Gastrocnemius medialis (tissue), 4 donors: ENCODE results near the gene FAM162A. TPM values are rescaled to one million over a fixed set of nuclear protein-coding genes. Genes with fewer than 3 reads are reported as not detected.
"Not testable (repeated sequence)": the region's sequence is repeated elsewhere in the genome, so short reads cannot be mapped to it uniquely, and the experiment has no call there.

Source experiments
- ATAC-seq, 2 donors: fragments of 150-250 bp; one replicate each; pipeline ENCODE4 v1.9.1; 2016
- DNase-seq, 2 donors: peaks; one replicate each; pipeline ENCODE4 v3.0.0-alpha.2; 2019
- H3K27ac ChIP-seq, 4 donors: fragments of 200-600 bp; sonication (generic); 1 replicate in 1 of 4; 2 replicates in 3 of 4; pipeline ENCODE4 v1.5.1; 2016 to 2018; ENCODE audit warnings: mild to moderate bottlenecking in 2 of 4, moderate library complexity in 1 of 4
- H3K27me3 ChIP-seq, 3 donors: fragments of 200-600 bp; sonication (generic) in 2 of 3; 1 replicate in 1 of 3; 2 replicates in 2 of 3; pipeline versions ENCODE4 v1.5.1 to v1.6.0; 2016 to 2019; ENCODE audit warnings: mild to moderate bottlenecking in 1 of 3, moderate library complexity in 1 of 3
- H3K36me3 ChIP-seq, 2 donors: fragments of 200-600 bp; sonication (generic) in 1 of 2; one replicate each; pipeline ENCODE4 v1.5.1; 2017 to 2018
- H3K4me1 ChIP-seq, 2 donors: fragments of 200-600 bp; sonication (generic) in 1 of 2; one replicate each; pipeline ENCODE4 v1.5.1; 2016 to 2017; ENCODE audit warnings: mild to moderate bottlenecking in 2 of 2
- H3K4me3 ChIP-seq, 4 donors: fragments of 200-600 bp; sonication (generic) in 3 of 4; 1 replicate in 1 of 4; 2 replicates in 3 of 4; pipeline ENCODE4 v1.5.1; 2016 to 2019; ENCODE audit warnings: mild to moderate bottlenecking in 2 of 4
- H3K9me3 ChIP-seq, 3 donors: fragments of 200-600 bp; sonication (generic) in 2 of 3; 1 replicate in 1 of 3; 2 replicates in 2 of 3; pipeline ENCODE4 v1.5.1; 2016 to 2019
- POLR2A ChIP-seq, 2 donors: fragments of 450-650 bp; IDR thresholded peaks; one replicate each; pipeline ENCODE4 v1.6.1; 2017; ENCODE audit warnings: antibody characterized with exemption in 2 of 2, mild to moderate bottlenecking in 2 of 2, moderate library complexity in 2 of 2
- in situ Hi-C, 4 donors: fragments of 200-750 bp; cut with MboI; loops; one replicate each; pipeline versions ENCODE4 v1.15.0 to v1.8.0; 2017; ENCODE audit warnings: low sequenced_read_pairs in 4 of 4
- intact Hi-C: fragments of 100-400 bp; cut with DNase I; formaldehyde crosslinking; loops from one replicate; pipeline ENCODE4 v1.15.1; 2023; ENCODE audit warnings: low total_unique reads
- total RNA-seq, 4 donors: library from RNA; depleted of rRNA; stranded (reverse); fragments of >200 nt; gene quantifications; one replicate each; pipeline versions ENCODE4 v1.1.0 to v1.2.3, GENCODE V29; 2016
- TF ChIP-seq, protein P1 (sequence below), 5 experiments: fragments of 450-650 bp in 3 of 5; fragments of 200-600 bp in 2 of 5; sonication (generic) in 2 of 5; IDR thresholded peaks in 4 of 5; conservative IDR thresholded peaks in 1 of 5; 1 replicate in 4 of 5; 2 replicates in 1 of 5; pipeline ENCODE4 v1.5.1; 2016 to 2019; ENCODE audit warnings: antibody characterized with exemption in 5 of 5, mild to moderate bottlenecking in 3 of 5, moderate library complexity in 3 of 5

Gene FAM162A
- total RNA-seq, 4 donors from 2014 or later: 18.8 to 52.4 (median 43.3) TPM

DNA sequence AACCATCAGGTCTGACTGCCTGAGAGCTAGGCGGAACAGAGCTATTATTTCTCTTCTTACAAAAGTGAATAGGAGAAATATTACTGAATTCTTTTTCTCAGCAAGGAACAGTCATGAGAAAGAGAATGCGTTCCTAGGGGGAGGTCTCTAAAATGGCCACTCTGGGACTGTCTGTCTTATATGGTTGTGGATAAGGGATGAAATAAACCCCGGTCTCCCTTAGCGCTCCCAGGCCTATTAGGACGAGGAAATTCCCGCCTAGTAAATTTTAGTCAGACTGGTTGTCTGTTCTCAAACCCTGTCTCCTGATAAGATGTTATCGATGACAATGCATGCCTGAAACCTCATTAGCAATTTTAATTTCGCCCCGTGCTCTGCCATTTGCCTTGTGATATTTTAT is 52.0 kb downstream of the FAM162A start:
- H3K4me3 ChIP-seq: no peak overlapping the region
- no peaks in the 10 kb centered on the region for H3K9me3 ChIP-seq
- no peaks in the 10 kb centered on the region for H3K4me1 ChIP-seq
- H3K36me3 ChIP-seq: peaks cover 7 to 87% of the 10 kb centered on the region in 2 donors
- TF ChIP-seq, protein P1, sequence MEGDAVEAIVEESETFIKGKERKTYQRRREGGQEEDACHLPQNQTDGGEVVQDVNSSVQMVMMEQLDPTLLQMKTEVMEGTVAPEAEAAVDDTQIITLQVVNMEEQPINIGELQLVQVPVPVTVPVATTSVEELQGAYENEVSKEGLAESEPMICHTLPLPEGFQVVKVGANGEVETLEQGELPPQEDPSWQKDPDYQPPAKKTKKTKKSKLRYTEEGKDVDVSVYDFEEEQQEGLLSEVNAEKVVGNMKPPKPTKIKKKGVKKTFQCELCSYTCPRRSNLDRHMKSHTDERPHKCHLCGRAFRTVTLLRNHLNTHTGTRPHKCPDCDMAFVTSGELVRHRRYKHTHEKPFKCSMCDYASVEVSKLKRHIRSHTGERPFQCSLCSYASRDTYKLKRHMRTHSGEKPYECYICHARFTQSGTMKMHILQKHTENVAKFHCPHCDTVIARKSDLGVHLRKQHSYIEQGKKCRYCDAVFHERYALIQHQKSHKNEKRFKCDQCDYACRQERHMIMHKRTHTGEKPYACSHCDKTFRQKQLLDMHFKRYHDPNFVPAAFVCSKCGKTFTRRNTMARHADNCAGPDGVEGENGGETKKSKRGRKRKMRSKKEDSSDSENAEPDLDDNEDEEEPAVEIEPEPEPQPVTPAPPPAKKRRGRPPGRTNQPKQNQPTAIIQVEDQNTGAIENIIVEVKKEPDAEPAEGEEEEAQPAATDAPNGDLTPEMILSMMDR (IDR thresholded peaks at IDR 0.05 in 4 of 5, conservative IDR thresholded peaks at IDR 0.05 in 1 of 5): no peak
- no peak for TF ChIP-seq POLR2A (IDR thresholded peaks at IDR 0.05)
- DNase-seq (no peak), ATAC-seq (no peak)
- in situ Hi-C loops (no loop called here), intact Hi-C loops (no loop called here)
- no peaks in the 10 kb centered on the region for H3K27me3 ChIP-seq
- H3K27ac ChIP-seq: no peak overlapping the region

DNA sequence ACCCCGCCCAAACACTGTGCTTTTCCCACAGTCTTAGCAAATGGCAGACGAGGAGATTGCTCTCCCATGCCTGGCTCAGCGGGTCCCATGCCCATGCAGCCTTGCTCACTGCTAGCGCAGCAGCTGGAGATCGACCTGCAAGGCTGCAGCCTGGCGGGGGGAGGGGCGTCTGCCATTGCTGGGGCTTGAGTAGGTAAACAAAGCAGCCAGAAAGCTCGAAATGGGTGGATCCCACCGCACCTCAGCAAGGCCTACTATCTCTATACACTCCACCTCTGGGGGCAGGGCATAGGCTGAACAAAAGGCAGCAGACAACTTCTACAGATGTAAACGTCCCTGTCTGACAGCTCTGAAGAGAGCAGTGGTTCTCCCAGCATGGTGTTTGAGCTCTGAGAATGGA is 59.1 kb downstream of the FAM162A start:
- H3K36me3 ChIP-seq: peaks cover 0 to 62% of the 10 kb centered on the region in 2 donors
- intact Hi-C loops (no loop called here), in situ Hi-C loops (no loop called here)
- no peak overlapping the region for H3K27ac ChIP-seq
- no peaks in the 10 kb centered on the region for H3K27me3 ChIP-seq
- ATAC-seq (no peak), DNase-seq (no peak)
- TF ChIP-seq POLR2A (IDR thresholded peaks at IDR 0.05): no peak
- TF ChIP-seq, protein P1 (IDR thresholded peaks at IDR 0.05 in 4 of 5, conservative IDR thresholded peaks at IDR 0.05 in 1 of 5): no peak
- no peaks in the 10 kb centered on the region for H3K4me1 ChIP-seq
- no peak overlapping the region for H3K4me3 ChIP-seq
- H3K9me3 ChIP-seq: no peaks in the 10 kb centered on the region

DNA sequence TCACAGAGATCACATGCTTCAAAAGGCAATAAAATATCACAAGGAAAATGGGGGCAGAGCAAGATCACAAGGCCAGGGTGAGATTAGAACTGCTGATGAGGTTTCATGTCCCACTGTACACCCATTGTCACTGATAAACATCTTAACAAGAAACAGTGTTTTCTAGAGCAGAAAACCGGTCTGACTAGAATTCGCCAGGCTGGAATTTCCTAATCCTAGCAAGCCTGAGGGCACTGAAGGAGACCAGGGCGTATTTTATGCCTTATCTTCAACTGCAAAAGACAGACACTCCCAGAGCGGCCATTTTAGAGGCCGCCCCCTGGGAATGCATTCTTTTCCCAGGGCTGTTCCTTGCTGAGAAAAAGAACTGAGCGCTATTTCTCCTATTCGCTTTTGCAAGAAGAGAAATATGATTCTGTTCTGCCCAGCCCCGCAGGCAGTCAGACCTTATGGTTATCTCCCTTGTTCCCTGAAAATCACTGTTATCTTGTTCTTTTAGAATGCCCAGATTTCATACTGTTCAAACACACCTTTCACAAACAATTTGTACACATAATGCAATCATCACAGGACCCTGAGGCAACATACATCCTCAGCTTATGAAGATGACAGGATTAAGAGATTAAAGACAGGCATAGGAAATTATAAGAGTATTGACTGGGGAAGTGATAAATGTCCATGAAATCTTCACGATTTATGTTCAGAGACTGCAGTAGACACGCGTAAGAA is 59.9 kb downstream of the FAM162A start:
- in situ Hi-C loops, H3K4me3 ChIP-seq, ATAC-seq, intact Hi-C loops, DNase-seq, H3K4me1 ChIP-seq, H3K27ac ChIP-seq, H3K27me3 ChIP-seq, H3K9me3 ChIP-seq: not testable (repeated sequence)
- H3K36me3 ChIP-seq: peaks cover 0 to 62% of the 10 kb centered on the region in 2 donors

GRCh38 chr3:122444491-122444887 is 60.5 kb downstream of the FAM162A start:
- DNase-seq, H3K27ac ChIP-seq, intact Hi-C loops, in situ Hi-C loops, ATAC-seq, H3K4me3 ChIP-seq, H3K27me3 ChIP-seq, H3K9me3 ChIP-seq, H3K4me1 ChIP-seq: not testable (repeated sequence)
- H3K36me3 ChIP-seq: peaks cover 0 to 62% of the 10 kb centered on the region in 2 donors

DNA sequence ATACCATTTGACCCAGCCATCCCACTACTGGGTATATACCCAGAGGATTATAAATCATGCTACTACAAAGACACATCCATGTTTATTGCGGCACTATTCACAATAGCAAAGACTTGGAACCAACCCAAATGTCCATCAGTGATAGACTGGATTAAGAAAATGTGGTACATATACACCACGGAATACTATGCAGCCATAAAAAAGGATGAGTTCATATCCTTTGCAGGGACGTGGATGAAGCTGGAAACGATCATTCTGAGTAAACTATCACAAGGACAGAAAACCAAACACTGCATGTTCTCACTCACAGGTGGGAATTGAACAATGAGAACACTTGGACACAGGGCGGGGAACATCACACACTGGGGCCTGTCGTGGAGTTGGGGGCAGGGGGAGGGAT is 64.2 kb downstream of the FAM162A start:
- intact Hi-C loops: not testable (repeated sequence)

GRCh38 chr3:122451371-122451770 is 67.4 kb downstream of the FAM162A start:
- no peak for ATAC-seq
- intact Hi-C loops: loop anchor here (10.0 kb wide), 1 partner anchor 113 kb away; the partner anchor contains the start of genes DTX3L and PARP9

More for the DNA sequence above, 64.2 kb downstream of the FAM162A start:
- H3K27me3 ChIP-seq, H3K4me1 ChIP-seq, H3K4me3 ChIP-seq, in situ Hi-C loops, ATAC-seq, H3K9me3 ChIP-seq, DNase-seq, H3K27ac ChIP-seq: not testable (repeated sequence)
- peaks cover 5 to 66% of the 10 kb centered on the region in 2 donors for H3K36me3 ChIP-seq

More at GRCh38 chr3:122451371-122451770, 67.4 kb downstream of the FAM162A start:
- DNase-seq: no peak
- Histone ChIP-seq H3K27ac (no peak overlapping the region), H3K27me3 (no peaks in the 10 kb centered on the region), H3K4me3 (no peak overlapping the region), H3K9me3 (no peaks in the 10 kb centered on the region), H3K4me1 (no peaks in the 10 kb centered on the region), H3K36me3 (peaks cover 5 to 73% of the 10 kb centered on the region in 2 donors)
- in situ Hi-C loops: no loop called here
- no peak for TF ChIP-seq POLR2A (IDR thresholded peaks at IDR 0.05)
- TF ChIP-seq, protein P1 (IDR thresholded peaks at IDR 0.05 in 4 of 5, conservative IDR thresholded peaks at IDR 0.05 in 1 of 5): no peak
